ENCODE results near the gene P4HTM. TPM values are rescaled to one million over a fixed set of nuclear protein-coding genes. Genes with fewer than 3 reads are reported as not detected.

Gene P4HTM
- total and polyA plus RNA-seq, 2 of the 4 experiments (the other 2 are of a cell fraction), result 10.4 to 26.1 TPM

DNA sequence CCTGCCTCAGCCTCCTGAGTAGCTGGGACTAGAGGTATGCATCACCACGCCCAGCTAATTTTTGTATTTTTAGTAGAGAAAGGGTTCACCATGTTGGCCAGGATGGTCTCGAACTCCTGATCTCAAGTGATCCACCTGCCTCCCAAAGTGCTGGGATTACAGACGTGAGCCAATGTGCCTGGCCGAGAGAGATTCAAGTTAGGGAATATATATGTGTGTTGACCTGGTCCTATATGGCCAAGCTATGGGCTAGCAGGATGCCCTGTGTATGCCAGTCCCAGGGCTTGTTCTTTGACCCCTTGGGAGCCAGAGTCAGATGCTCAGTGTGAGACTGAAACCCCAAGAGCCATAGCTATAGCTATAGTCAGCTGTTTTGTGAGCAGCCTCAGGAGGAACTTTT is 33.7 kb downstream of the P4HTM start:
- Histone ChIP-seq H3K56ac (ENCODE audit: extremely low read depth, insufficient read depth, low read length) (no peak overlapping the region), H3K4me2 (ENCODE audit: low read depth, low read length) (no peak overlapping the region), H3K27me3 (ENCODE audit: control insufficient read depth, insufficient read depth, low read length) (no peaks in the 10 kb centered on the region), H2AK9ac (replicated peaks; ENCODE audit: low read depth, low read length, poor library complexity) (no peak overlapping the region), H4K5ac (ENCODE audit: low read depth, low read length) (no peak overlapping the region), H2BK20ac (ENCODE audit: low read depth, low read length) (no peak overlapping the region), H3K9me1 (ENCODE audit: insufficient read depth, low read length) (peaks cover 32% of the 10 kb centered on the region), H2BK5ac (ENCODE audit: low read depth, low read length, poor library complexity, severe bottlenecking) (no peak overlapping the region), H3K4me1 (ENCODE audit: control insufficient read depth, insufficient read depth, low read length) (peaks cover 9% of the 10 kb centered on the region), H3K4ac (ENCODE audit: low read depth, low read length) (no peak overlapping the region), H3K23ac (ENCODE audit: low read depth, low read length) (no peak overlapping the region), H2BK15ac (ENCODE audit: low read depth, low read length) (no peak overlapping the region), H2BK120ac (ENCODE audit: low read depth, low read length) (no peak overlapping the region), H4K20me1 (ENCODE audit: insufficient read depth, low read length) (peaks cover 20% of the 10 kb centered on the region), H4K8ac (ENCODE audit: low read depth in 2 of 2, low read length in 2 of 2) (no peak overlapping the region), H3K36me3 (ENCODE audit: control insufficient read depth, insufficient read depth, low read length) (peaks cover 38% of the 10 kb centered on the region), H4K91ac (ENCODE audit: insufficient read depth, low read depth, low read length) (no peak overlapping the region), H3K27ac (ENCODE audit: insufficient read depth, low read length) (no peak overlapping the region), H3K4me3 (ENCODE audit: insufficient read depth, low read depth, low read length) (no peak overlapping the region), H3K9ac (ENCODE audit: low read depth, low read length) (no peak overlapping the region), H3K79me1 (ENCODE audit: low read depth in 1 of 2, low read length in 2 of 2) (peaks cover 37 to 85% of the 10 kb centered on the region in 2 experiments), H2AK5ac (ENCODE audit: low read depth, low read length) (no peak overlapping the region), H3K9me3 (ENCODE audit: control insufficient read depth, insufficient read depth, low read length) (no peaks in the 10 kb centered on the region), H2AFZ (replicated peaks; ENCODE audit: low read length, poor library complexity) (no peak overlapping the region), H3K18ac (ENCODE audit: low read depth, low read length) (no peak overlapping the region), H3K14ac (replicated peaks; ENCODE audit: low read depth, low read length) (no peak overlapping the region)
- TF ChIP-seq, protein P1, sequence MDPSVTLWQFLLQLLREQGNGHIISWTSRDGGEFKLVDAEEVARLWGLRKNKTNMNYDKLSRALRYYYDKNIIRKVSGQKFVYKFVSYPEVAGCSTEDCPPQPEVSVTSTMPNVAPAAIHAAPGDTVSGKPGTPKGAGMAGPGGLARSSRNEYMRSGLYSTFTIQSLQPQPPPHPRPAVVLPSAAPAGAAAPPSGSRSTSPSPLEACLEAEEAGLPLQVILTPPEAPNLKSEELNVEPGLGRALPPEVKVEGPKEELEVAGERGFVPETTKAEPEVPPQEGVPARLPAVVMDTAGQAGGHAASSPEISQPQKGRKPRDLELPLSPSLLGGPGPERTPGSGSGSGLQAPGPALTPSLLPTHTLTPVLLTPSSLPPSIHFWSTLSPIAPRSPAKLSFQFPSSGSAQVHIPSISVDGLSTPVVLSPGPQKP (IDR thresholded peaks at IDR 0.05; ENCODE audit: borderline replicate concordance, low read depth, low read length), result no peak
- TF ChIP-seq NFE2L2 (IDR thresholded peaks at IDR 0.05; ENCODE audit: low read depth, low read length) (no peak), RFX5 (IDR thresholded peaks at IDR 0.05; ENCODE audit: low read depth, low read length) (no peak), POLR2A (IDR thresholded peaks at IDR 0.05; ENCODE audit: low read depth, low read length) (no peak), BHLHE40 (IDR thresholded peaks at IDR 0.05; ENCODE audit: low read depth, low read length) (no peak), MAZ (IDR thresholded peaks at IDR 0.05; ENCODE audit: borderline replicate concordance, low read depth, low read length) (no peak), SMC3 (IDR thresholded peaks at IDR 0.05; ENCODE audit: low read depth, low read length) (no peak), RCOR1 (IDR thresholded peaks at IDR 0.05; ENCODE audit: insufficient replicate concordance, low read length) (no peak), CEBPB (IDR thresholded peaks at IDR 0.05; ENCODE audit: low read depth, low read length) (no peak), FOS (IDR thresholded peaks at IDR 0.05; ENCODE audit: low read depth, low read length) (no peak)
- TF ChIP-seq, protein P2, sequence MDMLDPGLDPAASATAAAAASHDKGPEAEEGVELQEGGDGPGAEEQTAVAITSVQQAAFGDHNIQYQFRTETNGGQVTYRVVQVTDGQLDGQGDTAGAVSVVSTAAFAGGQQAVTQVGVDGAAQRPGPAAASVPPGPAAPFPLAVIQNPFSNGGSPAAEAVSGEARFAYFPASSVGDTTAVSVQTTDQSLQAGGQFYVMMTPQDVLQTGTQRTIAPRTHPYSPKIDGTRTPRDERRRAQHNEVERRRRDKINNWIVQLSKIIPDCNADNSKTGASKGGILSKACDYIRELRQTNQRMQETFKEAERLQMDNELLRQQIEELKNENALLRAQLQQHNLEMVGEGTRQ (IDR thresholded peaks at IDR 0.05; ENCODE audit: low read depth, low read length), result no peak
- ChIA-PET POLR2A (ENCODE audit: unreplicated experiment) (interaction anchor here (3.8 kb wide), 1 partner anchor 70 kb away, joined by 25 read pairs; the partner anchor contains the start of gene QRICH1), CTCF (no interaction called here)
- intact Hi-C loops (cut with micrococcal nuclease), result loop anchor here (5.0 kb wide), 1 partner anchor 69 kb away; the partner anchor contains the start of gene QRICH1
- DNase-seq, result no peak
- dilution Hi-C loops (cut with HindIII; ENCODE audit: low sequenced_read_pairs, unreplicated experiment), result no loop called here
- WGBS, 2 experiments (ENCODE audit: extremely low coverage in 2 of 2, insufficient read length in 1 of 2), result no CpG with 5 or more reads among the region's 4 CpGs
- no peak for ATAC-seq (ENCODE audit: low read depth)
- no TSS peak for BruUV-seq (replicated peaks)
- in situ Hi-C loops (cut with MboI; ENCODE audit: low sequenced_read_pairs), result no loop called here

Measured in IMR-90 (cell line).